GM21390 (cell line): ENCODE results near the gene DENND6A.
"Not testable (repeated sequence)": the region's sequence is repeated elsewhere in the genome, so short reads cannot be mapped to it uniquely, and the experiment has no call there.

Experiments used
- ATAC-seq: cut with Tn5 transposase; IDR thresholded peaks from one replicate; pipeline ENCODE4 v1.9.1; 2021; ENCODE audit not compliant: unreplicated experiment

DENND6A gene

GRCh38 chr3:57694146-57694545, 1.3 kb upstream of the DENND6A start:
- ATAC-seq = no peak

- ATAC-seq = not testable (repeated sequence)
Measured at GRCh38 chr3:57692133-57692395, 813 bp downstream of the DENND6A start.

- no peak for ATAC-seq
Measured at GRCh38 chr3:57691411-57692132, 1.3 kb downstream of the DENND6A start.

GRCh38 chr3:57689367-57690053, 3.4 kb downstream of the DENND6A start:
- ATAC-seq = no peak

- no peak for ATAC-seq
Measured at GRCh38 chr3:57688291-57688690, 4.6 kb downstream of the DENND6A start.

GRCh38 chr3:57683286-57683685, 9.6 kb downstream of the DENND6A start:
- ATAC-seq = no peak

- no peak for ATAC-seq
Measured at GRCh38 chr3:57682284-57682683, 10.6 kb downstream of the DENND6A start.

- no peak for ATAC-seq
Measured at GRCh38 chr3:57681691-57682090, 11.2 kb downstream of the DENND6A start.

- ATAC-seq = no peak
Measured at GRCh38 chr3:57680046-57680445, 12.8 kb downstream of the DENND6A start.

GRCh38 chr3:57675530-57675929, 17.3 kb downstream of the DENND6A start:
- no peak for ATAC-seq

GRCh38 chr3:57673156-57673555, 19.7 kb downstream of the DENND6A start:
- no peak for ATAC-seq

- no peak for ATAC-seq
Measured at GRCh38 chr3:57670543-57670942, 22.3 kb downstream of the DENND6A start.

GRCh38 chr3:57661404-57661803, 31.5 kb downstream of the DENND6A start:
- ATAC-seq = no peak

GRCh38 chr3:57659806-57660439, 33.0 kb downstream of the DENND6A start:
- ATAC-seq = no peak

GRCh38 chr3:57659004-57659673, 33.7 kb downstream of the DENND6A start:
- no peak for ATAC-seq

GRCh38 chr3:57658536-57658935, 34.3 kb downstream of the DENND6A start:
- no peak for ATAC-seq

- ATAC-seq = no peak
Measured at GRCh38 chr3:57655727-57656126, 37.1 kb downstream of the DENND6A start.

GRCh38 chr3:57654267-57654666, 38.6 kb downstream of the DENND6A start:
- no peak for ATAC-seq

GRCh38 chr3:57652203-57652602, 40.7 kb downstream of the DENND6A start:
- ATAC-seq = no peak

- no peak for ATAC-seq
Measured at GRCh38 chr3:57647292-57647940, 45.5 kb downstream of the DENND6A start.

GRCh38 chr3:57646723-57647122, 46.2 kb downstream of the DENND6A start:
- no peak for ATAC-seq
